HepG2 (cell line): ENCODE data around the gene SNX9. TPM values are rescaled to one million over a fixed set of nuclear protein-coding genes. Genes with fewer than 3 reads are reported as not detected.
"Not testable (repeated sequence)": the region's sequence is repeated elsewhere in the genome, so short reads cannot be mapped to it uniquely, and the experiment has no call there.

ENCODE experiments used
- ATAC-seq: fragments of 200-7000 bp; cut with Tn5 transposase; 3 replicates; pipeline ENCODE4 v1.9.1; 2020; ENCODE audit warnings: mild to moderate bottlenecking, moderate library complexity
- BruUV-seq: library from RNA; stranded (reverse); fragments of 400-500 nt; replicated peaks from 2 replicates; lab custom pipeline; 2021; lab: Mats Ljungman, UMichigan
- CTCF ChIA-PET: fragments of 300-600 bp; formaldehyde crosslinking; extraction: SDS; loops from one replicate; lab custom pipeline; 2021; ENCODE audit warnings: low total read pairs, inconsistent platforms, low intra/inter-chr PET ratio; lab: Yijun Ruan, JAX
- POLR2A ChIA-PET: fragments of 350-600 bp; sonication (Branson Sonifier 250); formaldehyde crosslinking; loops from one replicate; lab custom pipeline; 2020; ENCODE audit warnings: antibody characterized with exemption, inconsistent platforms; lab: Yijun Ruan, JAX
- DNase-seq: peaks from one replicate; pipeline ENCODE4 v3.0.0-alpha.2; 2015; ENCODE audit warnings: low spot score
- FAIRE-seq: peaks from 3 replicates; lab custom pipeline; 2011; peaks lifted over from hg19 to GRCh38; lab: Jason Lieb, UNC
- H2AFZ ChIP-seq: one replicate; pipeline ENCODE4 v1.6.1; 2011; ENCODE audit warnings: low read length, inconsistent platforms
- H3K27ac ChIP-seq: fragments of 300-600 bp; 3 replicates; pipeline ENCODE4 v1.8.0; 2011; ENCODE audit warnings: mixed run types, mild to moderate bottlenecking, mixed read lengths, low read length, inconsistent platforms; ENCODE audit not compliant: insufficient read depth; ENCODE audit errors: extremely low read length
- H3K27me3 ChIP-seq, 2 experiments: fragments of 200-600 bp in 1 of 2; 2 replicates in 1 of 2; 3 replicates in 1 of 2; pipeline versions ENCODE4 v1.6.0 to v1.8.0; 2011; ENCODE audit warnings: low read length in 2 of 2, mild to moderate bottlenecking in 2 of 2, moderate library complexity in 2 of 2, inconsistent platforms in 1 of 2; ENCODE audit not compliant: insufficient read depth in 2 of 2, control insufficient read depth in 1 of 2
- H3K36me3 ChIP-seq, 2 experiments: fragments of 200-600 bp in 1 of 2; replicated peaks in 1 of 2; 2 replicates in 1 of 2; 3 replicates in 1 of 2; pipeline versions ENCODE4 v1.5.1 to v1.8.0; 2011; ENCODE audit warnings: low read length in 2 of 2, inconsistent platforms in 1 of 2; ENCODE audit not compliant: insufficient read depth in 2 of 2, control insufficient read depth in 1 of 2
- H3K4me1 ChIP-seq: 2 replicates; pipeline ENCODE4 v1.5.1; 2012; ENCODE audit warnings: low read length, inconsistent platforms; ENCODE audit not compliant: insufficient read depth
- H3K4me2 ChIP-seq: 2 replicates; pipeline ENCODE4 v1.6.0; 2011; ENCODE audit warnings: low read depth, low read length, inconsistent platforms
- H3K4me3 ChIP-seq, 3 experiments: fragments of 200-600 bp in 1 of 3; sonication (generic), shearing (Covaris generic) in 1 of 3; replicated peaks in 1 of 3; 2 replicates each; pipeline ENCODE4 v1.5.1; 2011 to 2016; ENCODE audit warnings: low read length in 3 of 3, inconsistent platforms in 2 of 3, low read depth in 2 of 3, mild to moderate bottlenecking in 2 of 3, control low read depth in 1 of 3, mixed read lengths in 1 of 3; ENCODE audit not compliant: insufficient read depth in 1 of 3
- H3K79me2 ChIP-seq: one replicate; pipeline ENCODE4 v1.6.1; 2011; ENCODE audit warnings: low read length, inconsistent platforms; ENCODE audit not compliant: insufficient read depth
- H3K9ac ChIP-seq: 2 replicates; pipeline ENCODE4 v1.6.0; 2011; ENCODE audit warnings: mild to moderate bottlenecking, low read depth, low read length, inconsistent platforms; ENCODE audit not compliant: insufficient read depth
- H3K9me3 ChIP-seq: 2 replicates; pipeline ENCODE4 v1.5.1; 2012; ENCODE audit warnings: mild to moderate bottlenecking, low read length
- H4K20me1 ChIP-seq: 2 replicates; pipeline ENCODE4 v1.6.0; 2011; ENCODE audit warnings: inconsistent platforms, mild to moderate bottlenecking, low read length, moderate library complexity; ENCODE audit not compliant: insufficient read depth
- DPF2 ChIP-seq: sonication (generic); formaldehyde crosslinking; IDR thresholded peaks from 2 replicates; pipeline ENCODE4 v1.4.0; 2020; ENCODE audit warnings: mild to moderate bottlenecking, low read depth, missing genetic modification reagents, borderline replicate concordance
- FIP1L1 ChIP-seq: fragments of 200-400 bp; formaldehyde crosslinking; IDR thresholded peaks from 2 replicates; pipeline ENCODE4 v1.6.1; 2018; ENCODE audit warnings: low read depth, mild to moderate bottlenecking, low read length, moderate library complexity, borderline replicate concordance; ENCODE audit not compliant: insufficient read depth
- IKZF5 ChIP-seq: IDR thresholded peaks from 2 replicates; pipeline ENCODE4 v1.6.1; 2018; ENCODE audit warnings: missing genetic modification reagents, mild to moderate bottlenecking, missing compliant biosample characterization
- LRRFIP1 ChIP-seq: sonication (generic); formaldehyde crosslinking; conservative IDR thresholded peaks from 2 replicates; pipeline ENCODE4 v1.4.0; 2020; ENCODE audit warnings: missing genetic modification reagents
- MYC ChIP-seq: sonication (generic); formaldehyde crosslinking; IDR thresholded peaks from 2 replicates; pipeline ENCODE4 v1.9.0; 2021; ENCODE audit warnings: missing genetic modification reagents, borderline replicate concordance
- NR2F1 ChIP-seq, 2 experiments: fragments of 450-650 bp in 1 of 2; formaldehyde crosslinking in 1 of 2; IDR thresholded peaks; 2 replicates each; pipeline versions ENCODE4 v1.5.0 to v1.6.1; 2016 to 2020; ENCODE audit warnings: mild to moderate bottlenecking in 1 of 2, missing compliant biosample characterization in 1 of 2, missing genetic modification reagents in 1 of 2, moderate library complexity in 1 of 2
- THAP11 ChIP-seq: IDR thresholded peaks from 2 replicates; pipeline ENCODE4 v1.6.1; 2016; ENCODE audit warnings: missing biosample characterization, missing genetic modification reagents
- ZKSCAN1 ChIP-seq: fragments of 150-350 bp; IDR thresholded peaks from 2 replicates; pipeline ENCODE4 v1.6.1; 2014; ENCODE audit warnings: low read length
- ZMAT5 ChIP-seq: sonication (generic); formaldehyde crosslinking; IDR thresholded peaks from 2 replicates; pipeline ENCODE4 v1.5.0; 2020; ENCODE audit warnings: mild to moderate bottlenecking, low read depth, missing genetic modification reagents, borderline replicate concordance
- ZNF317 ChIP-seq: sonication (generic); formaldehyde crosslinking; IDR thresholded peaks from 2 replicates; pipeline ENCODE4 v1.5.0; 2020; ENCODE audit warnings: mild to moderate bottlenecking, missing genetic modification reagents
- ZSCAN5A ChIP-seq: sonication (generic); formaldehyde crosslinking; IDR thresholded peaks from 2 replicates; pipeline ENCODE4 v1.8.0; 2022; ENCODE audit warnings: mild to moderate bottlenecking, missing genetic modification reagents, borderline replicate concordance
- whole genome bisulfite sequencing: methylation state at CpG from one replicate; pipeline ENCODE4 v1.1.6; 2017; ENCODE audit warnings: low lambda C conversion rate; 5-methylcytosine and 5-hydroxymethylcytosine counted together
- in situ Hi-C: cut with HindIII; loops from 2 replicates; pipeline ENCODE4 v1.10.0; 2017; ENCODE audit warnings: low pct_unique_long_range_greater_than_20kb; ENCODE audit not compliant: extremely low pct_ligation_motif_present
- intact Hi-C: fragments of 100-400 bp; cut with micrococcal nuclease; formaldehyde crosslinking; loops from one replicate; pipeline ENCODE4 v1.10.0; 2022; ENCODE audit not compliant: unreplicated experiment
- polyA plus RNA-seq, 8 experiments: library from polyadenylated mRNA; depleted of rRNA in 3 of 8; stranded (reverse) in 7 of 8; unstranded in 1 of 8; fragments of >200 nt; fragmentation: Illumina TruSeq in 4 of 8; extraction: Trizol in 4 of 8; gene quantifications; 2 replicates each; pipeline versions ENCODE4 v1.2.1 to v1.2.3, GENCODE V29; 2011 to 2016; ENCODE audit warnings: low read depth in 4 of 8, missing spikeins in 1 of 8, mixed read lengths in 1 of 8; ENCODE audit not compliant: insufficient read depth in 1 of 8
- total RNA-seq, 5 experiments: library from RNA; depleted of rRNA; stranded (reverse); fragments of >200 nt; fragmentation: Illumina TruSeq; extraction: Trizol; gene quantifications; 2 replicates each; pipeline ENCODE4 v1.2.3, GENCODE V29; 2016; ENCODE audit warnings: low read depth in 1 of 5

Gene SNX9
- total and polyA plus RNA-seq, 2 of the 13 experiments (the other 11 are each of a cell fraction or from before 2014, with no cell fraction given) = 21.9 to 36.0 TPM

GRCh38 chr6:157795841-157796240 is 27.2 kb upstream of the SNX9 start (continued):
- TF ChIP-seq NR2F1 (CRISPR knock-in tag; IDR thresholded peaks at IDR 0.05) = no peak

- no peak overlapping the region for H3K4me3 ChIP-seq
- H3K79me2 ChIP-seq = no peaks in the 10 kb centered on the region
- DNase-seq (no peak), ATAC-seq (no peak), FAIRE-seq (no peak)
- CTCF ChIA-PET = no interaction called here
- H4K20me1 ChIP-seq = no peaks in the 10 kb centered on the region
- in situ Hi-C loops = no loop called here
- POLR2A ChIA-PET = no interaction called here
- no TSS peak for BruUV-seq
- no peak for TF ChIP-seq MYC (CRISPR knock-in tag)
- TF ChIP-seq THAP11 = no peak
- TF ChIP-seq FIP1L1 = no peak
- TF ChIP-seq ZMAT5 (CRISPR knock-in tag) = no peak
- no peak for TF ChIP-seq ZSCAN5A
- TF ChIP-seq ZKSCAN1 = no peak
- no peak for TF ChIP-seq IKZF5 (CRISPR knock-in tag)
- TF ChIP-seq ZNF317 = no peak
- no peak for TF ChIP-seq DPF2 (CRISPR knock-in tag)
- no peak for TF ChIP-seq LRRFIP1 (CRISPR knock-in tag)
- 34% methylated on average over 6 of the region's 6 CpGs for WGBS
- no peak overlapping the region for H3K4me2 ChIP-seq
- no peaks in the 10 kb centered on the region for H3K4me1 ChIP-seq
- no peak overlapping the region for H3K27ac ChIP-seq
- intact Hi-C loops = no loop called here
- H3K9me3 ChIP-seq = no peaks in the 10 kb centered on the region
- H2AFZ ChIP-seq = no peak overlapping the region
- H3K36me3 ChIP-seq = no peaks in the 10 kb centered on the region
- H3K9ac ChIP-seq = no peak overlapping the region
- H3K27me3 ChIP-seq = peaks cover 1 to 7% of the 10 kb centered on the region in 2 experiments; a peak in 2 of 5 replicates
Measured at GRCh38 chr6:157798851-157799250, 24.2 kb upstream of the SNX9 start.

GRCh38 chr6:157799561-157799960 is 23.5 kb upstream of the SNX9 start:
- CTCF ChIA-PET, H3K27ac ChIP-seq: not testable (repeated sequence)

More at GRCh38 chr6:157799561-157799960, 23.5 kb upstream of the SNX9 start:
- BruUV-seq, in situ Hi-C loops, DNase-seq, H2AFZ ChIP-seq, H4K20me1 ChIP-seq, H3K4me2 ChIP-seq, FAIRE-seq, H3K4me3 ChIP-seq, H3K4me1 ChIP-seq, H3K36me3 ChIP-seq, ATAC-seq, H3K27me3 ChIP-seq, H3K9me3 ChIP-seq, H3K79me2 ChIP-seq, intact Hi-C loops, POLR2A ChIA-PET, H3K9ac ChIP-seq: not testable (repeated sequence)
- WGBS = 0% methylated on average over 3 of the region's 3 CpGs
